ENCODE data around the gene METTL26. TPM values are rescaled to one million over a fixed set of nuclear protein-coding genes. Genes with fewer than 3 reads are reported as not detected.

Gene METTL26
- total RNA-seq, 1 donor from 2014 or later: 48.7 TPM

- TF ChIP-seq CTCF (IDR thresholded peaks at IDR 0.05): no peak
- no peak overlapping the region for H3K27ac Mint-ChIP-seq
- peaks cover 5% of the 10 kb centered on the region for H3K27me3 Mint-ChIP-seq
- ChIA-PET POLR2A (interaction anchor here (5.1 kb wide), 1 partner anchor 10 kb away, joined by 41 read pairs; the partner anchor contains the start of gene STUB1), CTCF (no interaction called here)
- H3K4me1 Mint-ChIP-seq: peaks cover 18% of the 10 kb centered on the region
- DNase-seq (no peak), ATAC-seq (ENCODE audit: low read depth) (no peak)
- peaks cover 33% of the 10 kb centered on the region for H3K36me3 Mint-ChIP-seq (ENCODE audit: low read depth)
- no peak overlapping the region for H3K4me3 Mint-ChIP-seq
- intact Hi-C loops (cut with micrococcal nuclease): no loop called here
- no peaks in the 10 kb centered on the region for H3K9me3 Mint-ChIP-seq
Observed at GRCh38 chr16:670485-671352, 34.6 kb upstream of the METTL26 start.

- POLR2A ChIA-PET: interaction anchor here (0.7 to 5.1 kb wide), 3 partner anchors 11 to 99 kb away, joined by 3 to 41 read pairs (median 14); partner anchors contain the start of genes STUB1 and WDR24
- no peak for TF ChIP-seq CTCF (IDR thresholded peaks at IDR 0.05)
- Mint-ChIP-seq H3K27me3 (no peaks in the 10 kb centered on the region), H3K9me3 (no peaks in the 10 kb centered on the region), H3K4me1 (peaks cover 12% of the 10 kb centered on the region), H3K27ac (no peak overlapping the region), H3K36me3 (ENCODE audit: low read depth) (peaks cover 33% of the 10 kb centered on the region), H3K4me3 (peak overlapping the region; percentile 16)
- no peak for DNase-seq
- intact Hi-C loops (cut with micrococcal nuclease): loop anchor here (2.0 to 5.0 kb wide), 3 partner anchors 21 to 142 kb away; partner anchors contain the start of genes CAPN15 and WDR90
- CTCF ChIA-PET: no interaction called here
- ATAC-seq (ENCODE audit: low read depth): no peak
Observed at GRCh38 chr16:669666-670065, 33.6 kb upstream of the METTL26 start.

GRCh38 chr16:668519-669171 is 32.5 kb upstream of the METTL26 start:
- ChIA-PET POLR2A (interaction anchor here (1.1 to 5.1 kb wide), 6 partner anchors 8 to 82 kb away, joined by 3 to 41 read pairs (median 5); partner anchors contain the start of genes ANTKMT, JMJD8, STUB1 and WDR24), CTCF (interaction anchor here (1.2 to 1.5 kb wide), 2 partner anchors 10 to 13 kb away, joined by 3 read pairs; no protein-coding TSS in a partner anchor)
- no peaks in the 10 kb centered on the region for H3K9me3 Mint-ChIP-seq
- intact Hi-C loops (cut with micrococcal nuclease): loop anchor here (1.0 to 5.0 kb wide), 5 partner anchors 12 to 141 kb away; partner anchors contain the start of genes CAPN15, METTL26, STUB1 and WDR90
- no peak for TF ChIP-seq CTCF (IDR thresholded peaks at IDR 0.05)
- peaks cover 33% of the 10 kb centered on the region for H3K36me3 Mint-ChIP-seq (ENCODE audit: low read depth)
- ATAC-seq (ENCODE audit: low read depth) (no peak), DNase-seq (no peak)
- peak overlapping the region; percentile 73 for H3K4me3 Mint-ChIP-seq
- H3K4me1 Mint-ChIP-seq: peaks cover 12% of the 10 kb centered on the region
- no peaks in the 10 kb centered on the region for H3K27me3 Mint-ChIP-seq
- no peak overlapping the region for H3K27ac Mint-ChIP-seq

- TF ChIP-seq CTCF (IDR thresholded peaks at IDR 0.05): peak; percentile 7
- Mint-ChIP-seq H3K27ac (peak within 1 kb of the TSS; percentile 80), H3K4me1 (peaks cover 12% of the 10 kb centered on the region), H3K9me3 (no peaks in the 10 kb centered on the region), H3K36me3 (ENCODE audit: low read depth) (peaks cover 28% of the 10 kb centered on the region), H3K4me3 (peak within 1 kb of the TSS; percentile 80), H3K27me3 (no peaks in the 10 kb centered on the region)
- POLR2A ChIA-PET: interaction anchor here (0.5 to 5.1 kb wide), 8 partner anchors 8 to 561 kb away, joined by 3 to 41 read pairs (median 5); partner anchors contain the start of genes ANTKMT, JMJD8, STUB1 and WDR24
- DNase-seq (peak; percentile 96), ATAC-seq (ENCODE audit: low read depth) (peak; percentile 98)
- CTCF ChIA-PET: interaction anchor here (1.2 to 1.5 kb wide), 2 partner anchors 10 to 14 kb away, joined by 3 read pairs; no protein-coding TSS in a partner anchor
- intact Hi-C loops (cut with micrococcal nuclease): loop anchor here (1.0 to 5.0 kb wide), 6 partner anchors 12 to 141 kb away; partner anchors contain the start of genes CAPN15, METRN, METTL26 and STUB1
Observed at GRCh38 chr16:667780-668518, 31.8 kb upstream of the METTL26 start, which contains the start of gene RHOT2. Gene RHOT2, plus strand, starts transcription at chr16:668132. Its CDS starts 68 bp downstream, at chr16:668200.
